ENCODE measurements around the gene ST7.

GRCh38 chr7:117091721-117092120 is 138.4 kb downstream of the ST7 start:
- TF ChIP-seq CTCF (IDR thresholded peaks at IDR 0.05), result no peak
- TF ChIP-seq POLR2AphosphoS5 (IDR thresholded peaks at IDR 0.05), result no peak
- TF ChIP-seq POLR2A (IDR thresholded peaks at IDR 0.05), result no peak

Data from sigmoid colon (tissue), 4 donors.